ENCODE measurements around the gene PSMA2. TPM values are rescaled to one million over a fixed set of nuclear protein-coding genes. Genes with fewer than 3 reads are reported as not detected.
A peak's percentile ranks its signal among the peaks of the same experiment; 100 is the strongest.

The PSMA2 gene
- total RNA-seq, 1 experiment from 2014 or later: 159 TPM

GRCh38 chr7:42910306-42910705 is 21.7 kb downstream of the PSMA2 start:
- Mint-ChIP-seq H3K4me1 (ENCODE audit: low read depth, unreplicated experiment) (peaks cover 20% of the 10 kb centered on the region), H3K27me3 (ENCODE audit: insufficient read depth, unreplicated experiment) (no peaks in the 10 kb centered on the region), H3K4me3 (ENCODE audit: unreplicated experiment) (no peak overlapping the region), H3K36me3 (ENCODE audit: insufficient read depth, unreplicated experiment) (peaks cover 24% of the 10 kb centered on the region), H3K9me3 (ENCODE audit: unreplicated experiment) (no peaks in the 10 kb centered on the region), H3K27ac (ENCODE audit: unreplicated experiment) (peak overlapping the region; percentile 92)
- Histone ChIP-seq H3K9me3 (no peaks in the 10 kb centered on the region), H3K4me3 (ENCODE audit: low read depth, low read length) (no peak overlapping the region; the same call in 1 of the 2 replicates), H3K27me3 (replicated peaks; ENCODE audit: control insufficient read depth, insufficient read depth, low read length) (no peaks in the 10 kb centered on the region), H3K36me3 (ENCODE audit: control insufficient read depth, insufficient read depth, low read length) (no peaks in the 10 kb centered on the region), H3K4me1 (0 out of 2 replicates have a peak, but pooled peaks cover 15% of the 10 kb centered on the region)
- POLR2A ChIA-PET: no interaction called here
- CTCF ChIA-PET: no interaction called here
- TF ChIP-seq, protein P1, sequence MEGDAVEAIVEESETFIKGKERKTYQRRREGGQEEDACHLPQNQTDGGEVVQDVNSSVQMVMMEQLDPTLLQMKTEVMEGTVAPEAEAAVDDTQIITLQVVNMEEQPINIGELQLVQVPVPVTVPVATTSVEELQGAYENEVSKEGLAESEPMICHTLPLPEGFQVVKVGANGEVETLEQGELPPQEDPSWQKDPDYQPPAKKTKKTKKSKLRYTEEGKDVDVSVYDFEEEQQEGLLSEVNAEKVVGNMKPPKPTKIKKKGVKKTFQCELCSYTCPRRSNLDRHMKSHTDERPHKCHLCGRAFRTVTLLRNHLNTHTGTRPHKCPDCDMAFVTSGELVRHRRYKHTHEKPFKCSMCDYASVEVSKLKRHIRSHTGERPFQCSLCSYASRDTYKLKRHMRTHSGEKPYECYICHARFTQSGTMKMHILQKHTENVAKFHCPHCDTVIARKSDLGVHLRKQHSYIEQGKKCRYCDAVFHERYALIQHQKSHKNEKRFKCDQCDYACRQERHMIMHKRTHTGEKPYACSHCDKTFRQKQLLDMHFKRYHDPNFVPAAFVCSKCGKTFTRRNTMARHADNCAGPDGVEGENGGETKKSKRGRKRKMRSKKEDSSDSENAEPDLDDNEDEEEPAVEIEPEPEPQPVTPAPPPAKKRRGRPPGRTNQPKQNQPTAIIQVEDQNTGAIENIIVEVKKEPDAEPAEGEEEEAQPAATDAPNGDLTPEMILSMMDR (IDR thresholded peaks at IDR 0.05; ENCODE audit: insufficient read depth in 1 of 2, low read depth in 1 of 2, low read length in 1 of 2, severe bottlenecking in 1 of 2, unreplicated experiment in 1 of 2): no peak
- TSS peak; percentile 19 for BruUV-seq (replicated peaks)
- DNase-seq: no peak
- intact Hi-C loops (cut with micrococcal nuclease; ENCODE audit: unreplicated experiment): no loop called here

GRCh38 chr7:42907316-42907715 is 24.7 kb downstream of the PSMA2 start:
- ChIA-PET CTCF (no interaction called here), POLR2A (no interaction called here)
- TF ChIP-seq, protein P1 (IDR thresholded peaks at IDR 0.05; ENCODE audit: insufficient read depth in 1 of 2, low read depth in 1 of 2, low read length in 1 of 2, severe bottlenecking in 1 of 2, unreplicated experiment in 1 of 2): no peak
- Mint-ChIP-seq H3K9me3 (ENCODE audit: unreplicated experiment) (no peaks in the 10 kb centered on the region), H3K36me3 (ENCODE audit: insufficient read depth, unreplicated experiment) (peaks cover 9% of the 10 kb centered on the region), H3K4me3 (ENCODE audit: unreplicated experiment) (no peak overlapping the region), H3K4me1 (ENCODE audit: low read depth, unreplicated experiment) (peaks cover 14% of the 10 kb centered on the region), H3K27ac (ENCODE audit: unreplicated experiment) (no peak overlapping the region), H3K27me3 (ENCODE audit: insufficient read depth, unreplicated experiment) (peaks cover 3% of the 10 kb centered on the region)
- Histone ChIP-seq H3K4me3 (ENCODE audit: low read depth, low read length) (no peak overlapping the region), H3K27me3 (replicated peaks; ENCODE audit: control insufficient read depth, insufficient read depth, low read length) (no peaks in the 10 kb centered on the region), H3K4me1 (0 out of 2 replicates have a peak, but pooled peaks cover 9% of the 10 kb centered on the region), H3K9me3 (no peaks in the 10 kb centered on the region), H3K36me3 (ENCODE audit: control insufficient read depth, insufficient read depth, low read length) (no peaks in the 10 kb centered on the region)
- no TSS peak for BruUV-seq (replicated peaks)
- intact Hi-C loops (cut with micrococcal nuclease; ENCODE audit: unreplicated experiment): no loop called here
- no peak for DNase-seq

- H3K27me3 Mint-ChIP-seq (ENCODE audit: insufficient read depth, unreplicated experiment): peaks cover 3% of the 10 kb centered on the region
- CTCF ChIA-PET: no interaction called here
- 0 out of 2 replicates have a peak, but pooled peaks cover 8% of the 10 kb centered on the region for H3K4me1 ChIP-seq
Observed at GRCh38 chr7:42906181-42906580, 25.8 kb downstream of the PSMA2 start.

More at GRCh38 chr7:42906181-42906580, 25.8 kb downstream of the PSMA2 start:
- Mint-ChIP-seq H3K27ac (ENCODE audit: unreplicated experiment) (no peak overlapping the region), H3K36me3 (ENCODE audit: insufficient read depth, unreplicated experiment) (no peaks in the 10 kb centered on the region), H3K4me3 (ENCODE audit: unreplicated experiment) (no peak overlapping the region), H3K4me1 (ENCODE audit: low read depth, unreplicated experiment) (peaks cover 12% of the 10 kb centered on the region), H3K9me3 (ENCODE audit: unreplicated experiment) (no peaks in the 10 kb centered on the region)
- TF ChIP-seq, protein P1 (IDR thresholded peaks at IDR 0.05; ENCODE audit: insufficient read depth in 1 of 2, low read depth in 1 of 2, low read length in 1 of 2, severe bottlenecking in 1 of 2, unreplicated experiment in 1 of 2): no peak
- Histone ChIP-seq H3K27me3 (replicated peaks; ENCODE audit: control insufficient read depth, insufficient read depth, low read length) (no peaks in the 10 kb centered on the region), H3K9me3 (no peaks in the 10 kb centered on the region), H3K36me3 (ENCODE audit: control insufficient read depth, insufficient read depth, low read length) (no peaks in the 10 kb centered on the region), H3K4me3 (ENCODE audit: low read depth, low read length) (no peak overlapping the region)
- intact Hi-C loops (cut with micrococcal nuclease; ENCODE audit: unreplicated experiment): no loop called here
- DNase-seq: no peak
- POLR2A ChIA-PET: no interaction called here
- BruUV-seq (replicated peaks): no TSS peak

All from Caco-2 (cell line).